ENCODE measurements around the gene CXCL1.

The CXCL1 gene

GRCh38 chr4:73856518-73856917 is 12.7 kb upstream of the CXCL1 start:
- TF ChIP-seq CTCF (IDR thresholded peaks at IDR 0.05; ENCODE audit: control insufficient read depth, extremely low read depth, insufficient read depth), result no peak
- H3K4me3 ChIP-seq (ENCODE audit: low read depth, low read length), result no peak overlapping the region
- DNase-seq (ENCODE audit: low read depth), result no peak

- no peak overlapping the region for H3K4me3 ChIP-seq (ENCODE audit: low read depth, low read length)
- TF ChIP-seq CTCF (IDR thresholded peaks at IDR 0.05; ENCODE audit: control insufficient read depth, extremely low read depth, insufficient read depth), result no peak
- no peak for DNase-seq (ENCODE audit: low read depth)
Observed at GRCh38 chr4:73859614-73860088, 9.5 kb upstream of the CXCL1 start.

GRCh38 chr4:73860181-73860580 is 9.0 kb upstream of the CXCL1 start:
- TF ChIP-seq CTCF (IDR thresholded peaks at IDR 0.05; ENCODE audit: control insufficient read depth, extremely low read depth, insufficient read depth), result no peak
- no peak overlapping the region for H3K4me3 ChIP-seq (ENCODE audit: low read depth, low read length)
- no peak for DNase-seq (ENCODE audit: low read depth)

GRCh38 chr4:73860917-73861316 is 8.3 kb upstream of the CXCL1 start:
- no peak for TF ChIP-seq CTCF (IDR thresholded peaks at IDR 0.05; ENCODE audit: control insufficient read depth, extremely low read depth, insufficient read depth)
- no peak overlapping the region for H3K4me3 ChIP-seq (ENCODE audit: low read depth, low read length)
- DNase-seq (ENCODE audit: low read depth), result no peak

GRCh38 chr4:73862322-73862721 is 6.9 kb upstream of the CXCL1 start:
- no peak for TF ChIP-seq CTCF (IDR thresholded peaks at IDR 0.05; ENCODE audit: control insufficient read depth, extremely low read depth, insufficient read depth)
- DNase-seq (ENCODE audit: low read depth), result no peak
- no peak overlapping the region for H3K4me3 ChIP-seq (ENCODE audit: low read depth, low read length)

- peak; percentile 25 for DNase-seq (ENCODE audit: low read depth)
- peak; percentile 90 for TF ChIP-seq CTCF (IDR thresholded peaks at IDR 0.05; ENCODE audit: control insufficient read depth, extremely low read depth, insufficient read depth)
- no peak overlapping the region for H3K4me3 ChIP-seq (ENCODE audit: low read depth, low read length)
Observed at GRCh38 chr4:73864365-73864764, 4.8 kb upstream of the CXCL1 start.

- no peak for TF ChIP-seq CTCF (IDR thresholded peaks at IDR 0.05; ENCODE audit: control insufficient read depth, extremely low read depth, insufficient read depth)
- DNase-seq (ENCODE audit: low read depth), result no peak
Observed at GRCh38 chr4:73864961-73865360, 4.2 kb upstream of the CXCL1 start.

More at GRCh38 chr4:73864961-73865360, 4.2 kb upstream of the CXCL1 start:
- no peak overlapping the region for H3K4me3 ChIP-seq (ENCODE audit: low read depth, low read length)

All from LNCaP clone FGC (cell line).